ENCODE data around the gene MYT1. TPM values are rescaled to one million over a fixed set of nuclear protein-coding genes. Genes with fewer than 3 reads are reported as not detected.

MYT1 gene
- total RNA-seq, 2 donors from 2014 or later, result 0.16 TPM; not detected in 1

Other genes with a start within 250 kb of the MYT1 start
- 10 to 100 TPM; 21.3 to 32.7 TPM for gene UCKL1, start 208.0 kb upstream of the MYT1 start, total RNA-seq
- 10 to 100 TPM in 1 of 2 donors, 1 to 10 TPM in 1; 10.0 to 21.4 TPM for gene ZNF512B, start 194.5 kb upstream of the MYT1 start, total RNA-seq
- gene SAMD10, start 184.8 kb upstream of the MYT1 start, total RNA-seq, result 10 to 100 TPM in 1 of 2 donors, 1 to 10 TPM in 1; 8.2 to 65.4 TPM
- gene PRPF6, start 183.3 kb upstream of the MYT1 start, total RNA-seq, result 10 to 100 TPM; 82.1 to 82.7 TPM
- gene C20orf204, start 128.3 kb upstream of the MYT1 start, total RNA-seq, result 10 to 100 TPM; 14.2 to 18.8 TPM
- 1 to 10 TPM in 1 of 2 donors, under 1 TPM in 1; 0.39 to 1.4 TPM for gene SOX18, start 114.8 kb upstream of the MYT1 start, total RNA-seq
- 10 to 100 TPM; 21.9 to 79.3 TPM for gene TCEA2, start 101.3 kb upstream of the MYT1 start, total RNA-seq
- gene RGS19, start 84.9 kb upstream of the MYT1 start, total RNA-seq, result 10 to 100 TPM; 21.5 to 47.8 TPM
- gene OPRL1, start 84.4 kb upstream of the MYT1 start, total RNA-seq, result 1 to 10 TPM in 1 of 2 donors, under 1 TPM in 1; 0.32 to 1.2 TPM
- gene LKAAEAR1, start 80.1 kb upstream of the MYT1 start, total RNA-seq, result not detected
- not detected for gene NPBWR2, start 56.9 kb upstream of the MYT1 start, total RNA-seq
- gene PCMTD2, start 91.3 kb downstream of the MYT1 start, total RNA-seq, result 10 to 100 TPM; 25.3 to 39.6 TPM